ENCODE measurements around the gene JAKMIP3. TPM values are rescaled to one million over a fixed set of nuclear protein-coding genes. Genes with fewer than 3 reads are reported as not detected.

The JAKMIP3 gene
- total RNA-seq = 1.3 TPM in 2 replicates

GRCh38 chr10:132065491-132066105, at the start of gene JAKMIP3:
TSS of gene JAKMIP3 (plus strand) at chr10:132065946. CDS start at chr10:132104809, 38,863 bp downstream.
- peak within 1 kb of the TSS; percentile 60 for H3K4me3 Mint-ChIP-seq (ENCODE audit: low read depth)
- DNase-seq (ENCODE audit: low spot score) = no peak
- no peaks in the 10 kb centered on the region for H3K9me3 Mint-ChIP-seq
- H3K36me3 Mint-ChIP-seq (ENCODE audit: low read depth) = no peaks in the 10 kb centered on the region
- H3K27me3 Mint-ChIP-seq (ENCODE audit: low read depth) = peaks cover 5% of the 10 kb centered on the region
- H3K4me1 Mint-ChIP-seq (ENCODE audit: low read depth) = peaks cover 2% of the 10 kb centered on the region
- intact Hi-C loops (cut with micrococcal nuclease) = no loop called here
- H3K27ac Mint-ChIP-seq = no peak within 1 kb of the TSS

GRCh38 chr10:132016514-132016913, 49.2 kb upstream of the JAKMIP3 start:
- Mint-ChIP-seq H3K9me3 (no peaks in the 10 kb centered on the region), H3K27ac (no peak overlapping the region)
- intact Hi-C loops (cut with micrococcal nuclease) = no loop called here

GRCh38 chr10:132018446-132018845, 47.3 kb upstream of the JAKMIP3 start:
- Mint-ChIP-seq H3K9me3 (no peaks in the 10 kb centered on the region), H3K4me1 (ENCODE audit: low read depth) (peaks cover 4% of the 10 kb centered on the region), H3K4me3 (ENCODE audit: low read depth) (no peak overlapping the region), H3K36me3 (ENCODE audit: low read depth) (no peaks in the 10 kb centered on the region), H3K27me3 (ENCODE audit: low read depth) (peaks cover 8% of the 10 kb centered on the region), H3K27ac (no peak overlapping the region)
- no peak for DNase-seq (ENCODE audit: low spot score)
- intact Hi-C loops (cut with micrococcal nuclease) = no loop called here

More at GRCh38 chr10:132016514-132016913, 49.2 kb upstream of the JAKMIP3 start:
- Mint-ChIP-seq H3K27me3 (ENCODE audit: low read depth) (peaks cover 7% of the 10 kb centered on the region), H3K4me1 (ENCODE audit: low read depth) (no peaks in the 10 kb centered on the region), H3K4me3 (ENCODE audit: low read depth) (no peak overlapping the region), H3K36me3 (ENCODE audit: low read depth) (no peaks in the 10 kb centered on the region)
- no peak for DNase-seq (ENCODE audit: low spot score)

- DNase-seq (ENCODE audit: low spot score) = no peak
- H3K27ac Mint-ChIP-seq = no peak overlapping the region
- no peak overlapping the region for H3K4me3 Mint-ChIP-seq (ENCODE audit: low read depth)
- no peaks in the 10 kb centered on the region for H3K9me3 Mint-ChIP-seq
- H3K4me1 Mint-ChIP-seq (ENCODE audit: low read depth) = peaks cover 4% of the 10 kb centered on the region
- H3K27me3 Mint-ChIP-seq (ENCODE audit: low read depth) = peaks cover 15% of the 10 kb centered on the region
- intact Hi-C loops (cut with micrococcal nuclease) = no loop called here
- H3K36me3 Mint-ChIP-seq (ENCODE audit: low read depth) = no peaks in the 10 kb centered on the region
These were observed 46.4 kb upstream of the JAKMIP3 start for GRCh38 chr10:132019366-132019765.

GRCh38 chr10:132020456-132020855, 45.3 kb upstream of the JAKMIP3 start:
- no peak for DNase-seq (ENCODE audit: low spot score)
- H3K27me3 Mint-ChIP-seq (ENCODE audit: low read depth) = peaks cover 23% of the 10 kb centered on the region
- H3K27ac Mint-ChIP-seq = no peak overlapping the region
- H3K9me3 Mint-ChIP-seq = no peaks in the 10 kb centered on the region
- no peaks in the 10 kb centered on the region for H3K36me3 Mint-ChIP-seq (ENCODE audit: low read depth)
- H3K4me1 Mint-ChIP-seq (ENCODE audit: low read depth) = peaks cover 4% of the 10 kb centered on the region
- H3K4me3 Mint-ChIP-seq (ENCODE audit: low read depth) = no peak overlapping the region
- intact Hi-C loops (cut with micrococcal nuclease) = no loop called here

- Mint-ChIP-seq H3K4me1 (ENCODE audit: low read depth) (peaks cover 4% of the 10 kb centered on the region), H3K4me3 (ENCODE audit: low read depth) (no peak overlapping the region), H3K27ac (no peak overlapping the region), H3K27me3 (ENCODE audit: low read depth) (peaks cover 23% of the 10 kb centered on the region), H3K36me3 (ENCODE audit: low read depth) (no peaks in the 10 kb centered on the region), H3K9me3 (no peaks in the 10 kb centered on the region)
- no peak for DNase-seq (ENCODE audit: low spot score)
- intact Hi-C loops (cut with micrococcal nuclease) = no loop called here
These were observed 44.7 kb upstream of the JAKMIP3 start for GRCh38 chr10:132021046-132021445.

- H3K4me3 Mint-ChIP-seq (ENCODE audit: low read depth) = no peak overlapping the region
- no peaks in the 10 kb centered on the region for H3K9me3 Mint-ChIP-seq
- no peaks in the 10 kb centered on the region for H3K36me3 Mint-ChIP-seq (ENCODE audit: low read depth)
- intact Hi-C loops (cut with micrococcal nuclease) = no loop called here
- H3K27ac Mint-ChIP-seq = no peak overlapping the region
- peaks cover 4% of the 10 kb centered on the region for H3K4me1 Mint-ChIP-seq (ENCODE audit: low read depth)
- DNase-seq (ENCODE audit: low spot score) = no peak
- H3K27me3 Mint-ChIP-seq (ENCODE audit: low read depth) = peaks cover 23% of the 10 kb centered on the region
These were observed 44.1 kb upstream of the JAKMIP3 start for GRCh38 chr10:132021504-132022143.

GRCh38 chr10:132022241-132022640, 43.5 kb upstream of the JAKMIP3 start:
- no peak overlapping the region for H3K27ac Mint-ChIP-seq
- peaks cover 4% of the 10 kb centered on the region for H3K4me1 Mint-ChIP-seq (ENCODE audit: low read depth)
- H3K9me3 Mint-ChIP-seq = no peaks in the 10 kb centered on the region
- H3K4me3 Mint-ChIP-seq (ENCODE audit: low read depth) = no peak overlapping the region
- H3K36me3 Mint-ChIP-seq (ENCODE audit: low read depth) = no peaks in the 10 kb centered on the region
- peaks cover 23% of the 10 kb centered on the region for H3K27me3 Mint-ChIP-seq (ENCODE audit: low read depth)
- intact Hi-C loops (cut with micrococcal nuclease) = no loop called here
- no peak for DNase-seq (ENCODE audit: low spot score)

- peaks cover 4% of the 10 kb centered on the region for H3K4me1 Mint-ChIP-seq (ENCODE audit: low read depth)
- H3K27me3 Mint-ChIP-seq (ENCODE audit: low read depth) = peaks cover 24% of the 10 kb centered on the region
- peak; percentile 59 for DNase-seq (ENCODE audit: low spot score)
- H3K36me3 Mint-ChIP-seq (ENCODE audit: low read depth) = no peaks in the 10 kb centered on the region
- no peak overlapping the region for H3K27ac Mint-ChIP-seq
- no peaks in the 10 kb centered on the region for H3K9me3 Mint-ChIP-seq
- intact Hi-C loops (cut with micrococcal nuclease) = loop anchor here (1.0 kb wide), 1 partner anchor 138 kb away; no protein-coding TSS in a partner anchor
- no peak overlapping the region for H3K4me3 Mint-ChIP-seq (ENCODE audit: low read depth)
These were observed 42.5 kb upstream of the JAKMIP3 start for GRCh38 chr10:132023092-132023811.

- Mint-ChIP-seq H3K27ac (no peak overlapping the region), H3K27me3 (ENCODE audit: low read depth) (peaks cover 35% of the 10 kb centered on the region), H3K4me3 (ENCODE audit: low read depth) (no peak overlapping the region), H3K9me3 (no peaks in the 10 kb centered on the region), H3K4me1 (ENCODE audit: low read depth) (peaks cover 6% of the 10 kb centered on the region), H3K36me3 (ENCODE audit: low read depth) (no peaks in the 10 kb centered on the region)
- intact Hi-C loops (cut with micrococcal nuclease) = no loop called here
- no peak for DNase-seq (ENCODE audit: low spot score)
These were observed 38.2 kb upstream of the JAKMIP3 start for GRCh38 chr10:132027423-132027983.

- Mint-ChIP-seq H3K9me3 (no peaks in the 10 kb centered on the region), H3K4me3 (ENCODE audit: low read depth) (no peak overlapping the region), H3K36me3 (ENCODE audit: low read depth) (no peaks in the 10 kb centered on the region), H3K27me3 (ENCODE audit: low read depth) (peaks cover 31% of the 10 kb centered on the region), H3K4me1 (ENCODE audit: low read depth) (peaks cover 2% of the 10 kb centered on the region), H3K27ac (no peak overlapping the region)
- intact Hi-C loops (cut with micrococcal nuclease) = no loop called here
- DNase-seq (ENCODE audit: low spot score) = no peak
These were observed 37.0 kb upstream of the JAKMIP3 start for GRCh38 chr10:132028706-132029105.

- no peak overlapping the region for H3K4me3 Mint-ChIP-seq (ENCODE audit: low read depth)
- H3K36me3 Mint-ChIP-seq (ENCODE audit: low read depth) = no peaks in the 10 kb centered on the region
- peaks cover 35% of the 10 kb centered on the region for H3K27me3 Mint-ChIP-seq (ENCODE audit: low read depth)
- intact Hi-C loops (cut with micrococcal nuclease) = no loop called here
- H3K4me1 Mint-ChIP-seq (ENCODE audit: low read depth) = peaks cover 2% of the 10 kb centered on the region
- H3K27ac Mint-ChIP-seq = no peak overlapping the region
- H3K9me3 Mint-ChIP-seq = no peaks in the 10 kb centered on the region
- DNase-seq (ENCODE audit: low spot score) = no peak
These were observed 34.8 kb upstream of the JAKMIP3 start for GRCh38 chr10:132030898-132031463.

Data from activated T-helper 2 cell treated with anti-CD3 and anti-CD28 coated beads, Interferon-gamma antibody, Interleukin-2, Interleukin-4, amounts not matched to agents 10 μg/mL and 5 μg/mL and 100 μg/mL, durations not matched to agents 14 hours and 24 hours and 36 hours (primary cell).